ENCODE measurements around the gene CCDC30.

- TF ChIP-seq CTCF (IDR thresholded peaks at IDR 0.05 in 8 of 11, conservative IDR thresholded peaks at IDR 0.05 in 3 of 11) (no peak), POLR2A (IDR thresholded peaks at IDR 0.05) (no peak), POLR2AphosphoS5 (IDR thresholded peaks at IDR 0.05) (no peak)
These were observed 61.2 kb downstream of the CCDC30 start for GRCh38 chr1:42524330-42524729.
